Stomach (tissue), 4 donors: Measurements from ENCODE around the gene PTGR2.

Source experiments
- CTCF ChIP-seq, 7 experiments: fragments of 450-650 bp in 4 of 7; fragments of 200-600 bp in 3 of 7; sonication (generic) in 3 of 7; IDR thresholded peaks; one replicate each; pipeline ENCODE4 v1.5.1; 2016 to 2019; ENCODE audit warnings: antibody characterized with exemption in 7 of 7, control low read depth in 2 of 7, mild to moderate bottlenecking in 1 of 7
- EP300 ChIP-seq: sonication (generic); formaldehyde crosslinking; IDR thresholded peaks from one replicate; pipeline ENCODE4 v1.6.1; 2017; ENCODE audit warnings: antibody characterized with exemption
- POLR2A ChIP-seq, 4 donors: fragments of 450-650 bp; IDR thresholded peaks; one replicate each; pipeline ENCODE4 v1.6.1; 2016; ENCODE audit warnings: antibody characterized with exemption in 4 of 4, control low read depth in 2 of 4, mild to moderate bottlenecking in 1 of 4, moderate library complexity in 1 of 4
- POLR2AphosphoS5 ChIP-seq, 3 donors: sonication (generic); formaldehyde crosslinking; IDR thresholded peaks; one replicate each; pipeline ENCODE4 v1.6.1; 2016; ENCODE audit warnings: antibody characterized with exemption in 3 of 3

GRCh38 chr14:73877790-73878189, 26.2 kb downstream of the PTGR2 start:
- TF ChIP-seq CTCF (IDR thresholded peaks at IDR 0.05) (no peak), POLR2A (IDR thresholded peaks at IDR 0.05) (no peak), POLR2AphosphoS5 (IDR thresholded peaks at IDR 0.05) (no peak), EP300 (no peak)
